NCI-H2196 (cell line): Measurements from ENCODE around the gene TUSC2.

Source experiments
- DNase-seq: peaks from one replicate; lab custom pipeline; 2025; ENCODE audit not compliant: unreplicated experiment; lab: John Stamatoyannopoulos, UW

TUSC2 gene

DNA sequence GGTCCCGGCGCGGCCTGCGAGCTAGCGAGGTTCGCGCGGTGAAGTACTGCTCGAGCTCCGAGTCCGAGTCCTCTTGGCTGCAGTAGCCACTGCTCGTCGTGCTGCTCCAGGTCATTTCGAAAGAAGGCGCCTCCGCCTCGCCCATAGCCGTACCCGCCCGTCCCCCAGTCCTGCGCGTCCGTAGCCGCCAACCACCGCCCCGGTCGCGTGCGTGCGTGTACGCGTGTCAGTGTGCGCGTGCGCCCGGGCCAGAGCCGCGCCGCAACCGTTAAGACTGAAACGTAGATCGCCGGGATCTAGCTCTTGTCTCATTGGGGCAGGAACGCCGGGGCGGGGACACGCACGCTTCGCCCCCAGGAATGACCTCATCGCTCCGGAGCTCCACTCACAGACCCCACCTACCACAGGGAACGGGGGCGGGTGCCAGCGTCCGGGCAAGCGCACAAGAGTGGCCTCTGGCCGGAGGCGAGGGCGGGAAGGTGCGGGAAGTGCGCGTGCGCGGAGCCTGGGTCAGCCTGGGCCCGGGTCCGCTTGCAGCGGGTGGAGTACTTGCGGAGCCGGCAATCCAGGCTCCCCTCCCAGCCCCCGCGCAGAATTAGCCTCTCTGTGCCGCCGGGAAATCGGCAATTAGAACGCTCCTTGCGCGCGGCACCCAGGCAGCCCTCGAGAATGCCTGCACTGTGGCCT, 9.3 kb upstream of the TUSC2 start:
- DNase-seq, result peak; percentile 90

GRCh38 chr3:50336452-50337174, 8.6 kb upstream of the TUSC2 start:
- DNase-seq, result no peak

DNA sequence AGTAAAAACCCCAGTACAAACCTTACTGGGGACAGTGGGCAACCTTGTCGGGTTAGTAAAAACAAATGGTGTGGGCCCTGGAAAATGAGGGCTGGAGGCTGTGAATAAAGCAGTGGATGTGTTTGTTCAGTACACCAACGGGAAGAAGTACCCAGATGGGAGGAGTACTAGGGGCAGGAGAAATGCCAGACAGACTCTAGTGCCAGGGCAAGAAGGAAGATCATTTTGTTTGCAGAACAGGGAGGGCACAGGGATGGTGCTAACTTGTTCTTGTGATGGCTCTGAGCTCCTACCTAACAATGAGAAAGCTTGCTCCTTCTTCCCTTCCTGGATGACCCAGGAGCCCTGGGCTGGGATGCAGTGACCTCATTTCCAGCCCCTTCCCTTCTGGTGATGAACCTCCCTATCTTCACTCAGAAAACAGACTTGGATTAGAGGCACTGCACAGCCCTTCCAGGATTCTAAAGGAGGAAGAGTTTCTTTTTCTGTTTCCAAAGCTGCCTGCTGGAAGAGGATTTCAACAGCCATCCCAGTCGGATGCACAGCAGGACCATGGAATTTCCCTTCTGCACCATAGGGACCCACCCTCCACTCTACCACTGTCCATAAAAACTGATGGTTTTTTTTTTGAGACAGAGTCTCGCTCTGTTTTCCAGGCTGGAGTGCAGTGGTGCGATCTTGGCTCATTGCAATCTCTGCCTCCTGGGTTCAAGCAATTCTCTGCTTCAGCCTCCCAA, 6.5 kb upstream of the TUSC2 start:
- no peak for DNase-seq

GRCh38 chr3:50333744-50334328, 5.8 kb upstream of the TUSC2 start:
- no peak for DNase-seq

DNA sequence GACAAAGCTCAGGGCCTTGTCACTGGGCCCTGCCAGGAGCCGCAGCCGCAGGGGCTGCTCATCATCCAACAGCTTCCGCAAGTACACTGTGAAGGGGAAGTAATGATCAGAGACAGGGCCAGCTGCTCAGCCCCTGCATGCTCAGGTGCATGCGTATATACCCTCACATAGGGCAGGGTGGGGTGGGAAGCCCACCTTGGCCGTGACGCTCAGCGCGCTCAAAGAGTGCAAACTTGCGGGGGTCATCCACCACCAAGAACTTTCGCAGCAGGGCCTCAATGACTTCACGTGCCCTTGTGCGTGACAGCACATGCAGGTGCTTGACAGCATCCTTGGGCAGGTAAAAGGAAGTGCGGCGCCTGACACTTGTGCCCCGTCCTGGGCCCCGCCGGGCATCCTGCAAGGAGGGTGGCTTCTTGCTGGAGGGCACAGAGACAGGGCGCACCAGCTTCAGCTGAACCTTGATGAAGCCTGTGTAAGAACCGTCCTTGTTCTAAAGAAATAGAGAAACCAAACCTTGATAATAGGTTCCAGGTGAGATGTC, 3.4 kb upstream of the TUSC2 start:
- DNase-seq, result no peak

DNA sequence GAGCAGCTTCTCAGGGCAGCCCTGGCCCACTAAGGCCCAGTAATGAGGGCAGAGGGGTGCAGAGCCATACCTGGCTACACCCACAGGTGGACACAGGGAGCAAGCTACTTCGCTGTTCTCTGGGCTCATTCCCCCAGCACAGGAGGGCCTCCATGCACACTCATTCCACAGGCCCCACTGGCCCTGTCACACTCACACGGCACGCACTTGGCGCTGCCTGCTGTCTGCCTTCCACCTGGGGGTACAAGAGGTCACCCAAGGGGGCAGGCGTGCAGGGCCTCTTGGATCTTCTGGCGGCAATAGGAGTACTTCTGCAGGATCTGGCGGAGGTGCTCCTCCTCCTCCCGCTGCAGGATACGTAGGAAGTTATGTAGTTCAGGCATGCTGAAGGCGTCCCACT, 2.3 kb upstream of the TUSC2 start:
- DNase-seq, result no peak

DNA sequence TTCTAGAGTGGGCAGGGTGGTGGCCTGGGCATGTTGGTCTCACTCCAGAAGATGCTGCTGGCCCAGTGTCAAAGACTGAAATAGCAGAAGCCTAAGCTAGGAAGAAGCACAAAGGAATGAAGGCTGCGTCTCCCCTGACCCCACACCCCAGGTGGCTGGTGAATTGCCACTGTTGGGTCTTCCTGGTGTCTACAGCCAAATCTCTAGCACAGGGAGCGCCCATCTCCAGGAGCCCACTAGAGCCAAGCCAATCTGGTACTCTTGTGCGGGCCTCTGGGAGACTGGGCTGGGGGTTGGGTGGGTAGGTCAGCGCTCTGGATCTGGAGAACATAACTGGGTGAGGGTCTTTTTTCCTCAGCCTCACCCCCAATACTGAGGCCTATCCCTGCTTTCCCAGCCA, 894 bp downstream of the TUSC2 start:
- no peak for DNase-seq

GRCh38 chr3:50326182-50326541, 1.9 kb downstream of the TUSC2 start:
- DNase-seq, result no peak

DNA sequence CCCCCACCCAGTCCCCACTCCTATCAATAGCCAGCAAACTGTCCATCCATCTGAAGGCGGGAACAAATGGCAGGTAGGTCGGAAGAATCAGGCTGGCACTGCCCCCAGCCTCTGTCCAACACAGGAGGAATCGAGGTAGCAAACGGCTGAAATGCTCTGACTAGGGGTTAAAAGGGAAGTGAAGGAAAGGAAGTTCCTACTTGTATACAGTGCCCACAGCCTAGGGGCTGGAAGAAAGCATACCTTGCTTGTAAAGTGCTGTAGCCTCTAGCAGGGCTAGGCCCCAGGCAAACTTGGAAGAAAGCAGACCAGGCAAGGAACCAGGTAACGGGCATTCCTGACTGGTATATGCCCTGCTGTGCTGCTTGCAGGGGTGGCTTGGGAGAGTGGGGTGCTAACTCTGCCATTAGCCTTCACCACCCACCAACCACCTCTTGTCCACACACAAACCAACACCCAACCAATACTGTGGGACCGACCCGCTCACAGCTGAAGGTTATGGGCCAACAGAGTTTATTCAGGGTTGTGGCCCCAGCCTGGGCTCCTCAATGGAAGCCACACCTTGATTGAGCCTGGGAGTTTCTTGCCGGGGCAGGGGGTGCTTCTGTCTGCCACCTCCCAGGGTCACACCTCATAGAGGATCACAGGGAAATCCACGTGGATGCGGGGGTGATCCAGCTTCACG, 2.4 kb downstream of the TUSC2 start:
- no peak for DNase-seq

- no peak for DNase-seq
Observed at GRCh38 chr3:50325113-50325480, 2.9 kb downstream of the TUSC2 start.

- DNase-seq, result peak; percentile 63
Observed at GRCh38 chr3:50324351-50325112, 3.5 kb downstream of the TUSC2 start.

DNA sequence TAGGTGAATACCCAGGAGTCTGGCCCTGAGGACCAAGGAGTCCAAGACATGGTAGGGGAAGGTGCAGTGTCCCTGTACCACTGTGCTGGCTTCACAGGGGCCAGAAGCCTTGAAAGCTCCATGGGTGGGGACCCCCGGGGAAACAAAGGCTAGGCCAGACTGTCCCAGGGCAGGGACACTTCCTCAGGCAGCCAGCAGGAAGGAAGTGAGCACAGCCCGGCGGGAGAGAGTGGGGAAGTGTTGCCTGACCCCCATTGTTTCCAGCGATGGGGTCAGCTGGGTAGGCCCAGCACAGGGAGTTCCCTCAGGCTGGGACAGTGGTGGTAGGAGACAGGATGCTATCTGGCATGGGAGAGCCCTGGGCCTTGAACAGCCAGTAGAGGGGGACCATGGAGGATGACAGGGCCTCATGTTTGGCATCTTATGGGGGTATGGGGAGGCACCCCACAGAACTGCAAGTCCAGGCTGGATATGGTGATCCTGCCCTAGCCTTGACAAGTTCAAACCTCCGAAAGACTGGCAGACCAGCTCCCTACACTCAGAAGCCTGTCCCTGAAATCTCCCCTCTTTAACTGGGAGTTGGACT, 4.3 kb downstream of the TUSC2 start:
- DNase-seq, result no peak

- no peak for DNase-seq
Observed at GRCh38 chr3:50323092-50323600, 4.9 kb downstream of the TUSC2 start.

DNA sequence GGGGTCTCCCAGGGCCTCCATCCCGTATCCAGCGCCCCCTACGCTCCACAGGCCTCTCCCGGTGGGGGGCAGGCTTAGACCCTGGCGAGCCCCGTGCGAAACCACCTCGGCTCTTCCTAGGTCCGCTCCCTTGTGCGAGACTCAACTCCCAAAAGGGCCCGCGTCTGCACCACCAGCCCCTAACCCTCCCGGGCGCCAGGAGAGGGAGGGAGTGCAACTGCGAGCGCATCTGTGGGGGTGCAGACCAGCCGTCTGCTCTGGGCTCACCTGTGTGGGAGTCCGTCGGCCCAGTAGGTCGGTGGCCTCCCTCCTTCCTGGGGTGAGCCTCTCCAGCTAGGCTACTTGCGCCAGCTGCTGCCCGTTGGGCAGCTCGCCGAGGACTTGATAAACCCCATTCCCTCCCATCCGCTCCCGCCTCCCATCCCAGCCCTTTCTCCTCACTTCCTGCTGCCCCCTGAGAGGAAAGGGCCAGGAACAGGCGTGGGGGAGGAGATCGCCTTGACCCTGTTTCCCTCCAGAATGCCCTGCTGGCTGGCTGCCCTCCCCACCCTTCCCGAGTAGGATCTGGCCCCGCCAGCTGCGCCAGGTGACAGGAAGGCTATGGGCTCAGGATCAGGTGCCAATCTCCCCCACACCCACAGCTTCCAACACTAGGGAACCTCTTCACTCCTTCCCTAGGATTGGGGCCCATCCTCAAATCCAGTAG, 5.5 kb downstream of the TUSC2 start, which contains the start of gene HYAL2:
Gene HYAL2 (minus strand): TSS at position 360 of the 706 bp plus-strand sequence. CDS start 2,256 bp downstream, outside the sequence.
- DNase-seq, result peak; percentile 54

- no peak for DNase-seq
Observed at GRCh38 chr3:50322115-50322385, 6.0 kb downstream of the TUSC2 start.

GRCh38 chr3:50321336-50322114, 6.5 kb downstream of the TUSC2 start:
- DNase-seq, result peak; percentile 74

GRCh38 chr3:50320853-50321335, 7.1 kb downstream of the TUSC2 start:
- peak; percentile 58 for DNase-seq
